GM18505 (cell line): ENCODE measurements around the gene CNN2.

Experiments
- ATAC-seq: cut with Tn5 transposase; IDR thresholded peaks from one replicate; pipeline ENCODE4 v1.9.1; 2021; ENCODE audit not compliant: unreplicated experiment
- POLR2A ChIP-seq: IDR thresholded peaks from 4 replicates; pipeline ENCODE4 v1.6.1; 2011; ENCODE audit warnings: borderline replicate concordance; ENCODE audit not compliant: insufficient read depth, insufficient read length; ENCODE audit errors: extremely low read depth

The CNN2 gene

GRCh38 chr19:1062387-1063029 is 36.1 kb downstream of the CNN2 start:
- no peak for TF ChIP-seq POLR2A
- ATAC-seq: no peak

GRCh38 chr19:1063030-1063908 is 36.9 kb downstream of the CNN2 start:
- ATAC-seq: no peak

GRCh38 chr19:1063909-1064660 is 37.7 kb downstream of the CNN2 start:
- TF ChIP-seq POLR2A: no peak
- no peak for ATAC-seq

More at GRCh38 chr19:1063030-1063908, 36.9 kb downstream of the CNN2 start:
- no peak for TF ChIP-seq POLR2A

GRCh38 chr19:1064661-1065605 is 38.5 kb downstream of the CNN2 start:
- no peak for TF ChIP-seq POLR2A
- no peak for ATAC-seq

GRCh38 chr19:1065606-1066109 is 39.2 kb downstream of the CNN2 start:
- no peak for TF ChIP-seq POLR2A
- no peak for ATAC-seq

GRCh38 chr19:1066251-1066747 is 39.9 kb downstream of the CNN2 start:
- no peak for ATAC-seq
- TF ChIP-seq POLR2A: no peak

- peak; percentile 45 for TF ChIP-seq POLR2A
- ATAC-seq: peak; percentile 34
Observed at GRCh38 chr19:1066748-1067340, 40.4 kb downstream of the CNN2 start, which contains the start of gene ARHGAP45. Gene ARHGAP45, plus strand, starts transcription at chr19:1067167. Its CDS starts 239 bp downstream, at chr19:1067406.

GRCh38 chr19:1067341-1067957 is 41.0 kb downstream of the CNN2 start:
- TF ChIP-seq POLR2A: no peak
- ATAC-seq: peak; percentile 13

GRCh38 chr19:1068009-1069001 is 41.9 kb downstream of the CNN2 start:
- TF ChIP-seq POLR2A: no peak
- ATAC-seq: no peak
